NCI-H146 treated with DMSO at 0.1 percent for 48 hours (cell line): ENCODE measurements around the gene PIGM.
"Not testable (repeated sequence)": the region's sequence is repeated elsewhere in the genome, so short reads cannot be mapped to it uniquely, and the experiment has no call there.

Experiments
- DNase-seq: peaks from one replicate; lab custom pipeline; 2025; ENCODE audit not compliant: unreplicated experiment; lab: John Stamatoyannopoulos, UW

PIGM gene

DNA sequence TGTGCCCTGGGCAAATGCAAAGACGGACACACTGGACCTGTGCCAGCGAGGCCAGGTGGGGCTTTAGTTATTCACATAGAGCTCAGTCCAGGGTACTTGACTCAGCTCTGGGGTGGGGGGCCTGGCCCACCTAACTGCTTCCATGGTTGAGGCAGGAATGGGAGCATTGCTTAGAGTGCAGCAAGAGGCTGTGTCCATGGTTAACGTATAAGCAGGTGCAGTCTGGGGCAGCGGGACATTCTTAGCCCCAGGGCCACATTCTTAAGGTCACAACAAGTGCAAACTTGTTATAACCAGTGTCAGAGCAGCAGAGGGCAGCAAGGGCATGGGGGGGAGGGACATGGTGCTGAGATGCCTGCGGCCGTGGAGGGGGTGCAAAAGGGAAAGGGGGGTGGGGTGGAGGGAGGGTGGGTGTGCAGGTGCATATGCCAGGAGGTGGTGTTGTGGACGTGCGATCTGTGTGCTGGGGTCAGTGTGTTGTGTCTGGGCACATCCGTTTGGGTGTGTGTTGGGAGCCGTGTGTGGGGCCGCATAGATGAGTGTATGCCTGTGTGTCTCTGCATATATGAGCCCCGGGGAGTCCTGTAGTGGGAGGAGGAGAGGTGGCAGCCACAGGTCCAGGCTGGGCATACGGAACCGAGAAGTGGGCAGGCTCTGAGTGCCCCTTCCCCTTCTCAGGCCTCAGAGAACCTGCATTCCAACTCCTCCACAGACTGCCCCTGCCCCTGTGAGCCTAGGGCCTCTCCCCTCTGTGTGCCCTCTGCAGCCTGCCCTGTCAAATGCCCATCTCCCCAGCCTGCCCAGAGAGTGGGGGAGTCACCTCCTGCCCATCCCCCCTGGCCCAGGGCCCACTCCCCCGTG, 29.8 kb upstream of the PIGM start:
- DNase-seq = no peak

DNA sequence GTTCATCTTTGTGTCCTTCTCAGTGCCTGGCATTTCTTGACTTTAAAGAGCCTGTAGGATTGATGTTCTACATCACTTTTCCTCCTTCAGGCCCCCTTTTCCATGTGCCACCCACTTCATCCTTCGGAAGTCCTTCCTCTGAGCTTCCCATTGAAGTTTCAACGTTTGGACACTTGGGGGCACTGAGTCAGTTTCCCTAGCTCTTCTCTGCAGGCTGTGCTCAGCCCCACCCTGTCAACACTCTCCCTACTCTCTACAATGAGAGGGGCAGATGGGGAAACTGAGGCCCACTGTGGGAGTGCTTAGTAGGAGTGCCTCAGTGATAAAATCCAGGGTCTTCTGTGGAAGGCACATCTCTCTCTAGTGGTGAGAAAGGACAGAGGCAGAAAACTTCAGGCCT, 26.3 kb upstream of the PIGM start:
- DNase-seq = no peak

GRCh38 chr1:160056648-160057169, 24.9 kb upstream of the PIGM start:
- no peak for DNase-seq

GRCh38 chr1:160053548-160054365, 22.0 kb upstream of the PIGM start:
- DNase-seq = no peak

DNA sequence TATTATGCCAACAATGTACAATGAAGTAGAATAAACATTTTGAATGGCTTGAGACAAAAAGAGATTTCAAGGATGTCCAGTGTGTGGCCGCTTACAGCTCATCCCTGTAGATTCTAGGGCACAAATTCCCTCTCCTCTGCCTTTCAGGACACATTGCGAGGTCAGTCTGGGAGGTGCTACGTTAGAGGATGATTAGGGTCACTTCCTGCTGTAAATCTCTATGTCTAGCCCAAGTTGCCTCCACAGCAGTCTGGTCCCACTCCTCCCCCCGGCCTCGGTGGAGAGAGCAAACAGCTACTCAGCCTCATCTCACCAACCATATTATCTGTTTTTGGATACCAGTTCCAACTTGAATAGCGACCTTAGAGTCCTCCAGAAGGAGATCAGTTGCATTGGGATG, 21.1 kb upstream of the PIGM start:
- DNase-seq = no peak

GRCh38 chr1:160050619-160051018, 18.8 kb upstream of the PIGM start:
- DNase-seq = no peak

- DNase-seq = not testable (repeated sequence)
Measured at GRCh38 chr1:160050182-160050581, 18.4 kb upstream of the PIGM start.

- no peak for DNase-seq
Measured at GRCh38 chr1:160049101-160049500, 17.3 kb upstream of the PIGM start.

GRCh38 chr1:160048335-160048734, 16.5 kb upstream of the PIGM start:
- no peak for DNase-seq

DNA sequence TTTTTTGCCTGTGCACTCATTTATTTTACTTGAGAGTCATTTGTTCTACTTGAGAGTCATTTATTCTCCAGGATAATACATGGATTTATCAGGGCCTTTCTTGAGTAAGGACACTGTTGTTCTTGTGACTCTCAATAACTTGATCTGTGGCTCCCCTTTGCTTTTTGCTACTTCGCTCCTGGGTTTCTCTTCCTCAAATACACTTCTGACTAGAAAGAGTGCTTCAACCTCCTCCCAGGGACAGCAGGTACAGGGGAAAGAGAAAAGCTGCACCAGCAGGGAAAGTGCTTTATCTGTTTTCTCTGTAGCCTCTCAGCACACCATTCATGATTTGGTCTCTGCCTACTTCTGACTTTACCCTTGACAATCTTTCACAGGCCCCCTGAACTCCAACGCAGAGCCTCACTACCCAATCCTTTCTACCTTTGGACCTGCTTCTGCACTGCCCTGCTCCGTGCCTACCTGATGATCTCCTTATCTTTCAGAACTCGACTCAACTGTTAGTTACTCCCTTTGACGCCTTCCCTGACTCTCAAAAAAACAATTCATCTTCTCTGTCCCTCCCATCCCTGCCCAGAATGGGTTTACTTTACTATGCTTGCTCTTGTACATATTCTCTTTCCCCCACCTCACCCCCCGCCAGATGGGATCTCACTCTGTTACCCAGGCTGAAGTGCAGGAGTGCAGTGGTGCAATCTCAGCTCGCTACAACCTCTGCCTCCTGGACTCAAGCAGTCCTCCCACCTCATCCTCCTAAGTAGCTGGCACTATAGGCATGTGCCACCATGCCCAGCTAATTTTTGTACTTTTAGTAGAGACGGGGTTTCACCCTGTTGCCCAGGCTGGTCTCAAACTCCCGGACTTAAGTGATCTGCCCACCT, 15.6 kb upstream of the PIGM start:
- no peak for DNase-seq

DNA sequence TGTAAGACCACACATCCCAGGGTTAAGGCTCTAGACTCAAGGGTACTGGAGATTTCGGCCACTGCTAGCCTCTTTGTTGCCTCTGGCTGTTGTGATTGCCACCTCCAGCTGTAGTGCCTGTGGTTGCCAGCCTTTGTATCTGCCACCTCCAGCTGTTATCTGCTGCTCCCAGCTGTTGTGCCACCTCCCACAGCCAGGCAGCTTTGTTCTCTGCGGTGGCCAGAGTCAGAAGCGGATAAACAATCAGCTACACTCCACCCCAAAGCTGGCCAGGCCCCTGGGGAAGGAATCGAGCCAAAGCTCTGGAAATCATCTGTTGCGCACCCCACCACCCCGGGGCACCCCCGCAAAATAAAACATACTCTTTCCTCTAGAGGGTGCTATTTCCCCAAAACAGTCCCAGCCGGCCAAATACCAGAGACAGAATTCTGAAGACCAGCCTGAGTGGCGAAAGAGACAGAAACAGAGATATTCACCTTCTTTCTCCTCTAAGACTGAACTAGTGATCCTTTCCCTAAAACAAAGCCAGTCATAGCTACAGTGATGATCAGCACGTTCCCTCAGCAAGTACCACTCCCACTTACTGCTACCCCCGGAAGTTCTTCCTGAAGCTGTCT, 14.8 kb upstream of the PIGM start:
- DNase-seq = no peak

GRCh38 chr1:160045653-160046052, 13.9 kb upstream of the PIGM start:
- DNase-seq = no peak

- no peak for DNase-seq
Measured at GRCh38 chr1:160043543-160043942, 11.8 kb upstream of the PIGM start.

GRCh38 chr1:160040476-160040875, 8.7 kb upstream of the PIGM start:
- no peak for DNase-seq

DNA sequence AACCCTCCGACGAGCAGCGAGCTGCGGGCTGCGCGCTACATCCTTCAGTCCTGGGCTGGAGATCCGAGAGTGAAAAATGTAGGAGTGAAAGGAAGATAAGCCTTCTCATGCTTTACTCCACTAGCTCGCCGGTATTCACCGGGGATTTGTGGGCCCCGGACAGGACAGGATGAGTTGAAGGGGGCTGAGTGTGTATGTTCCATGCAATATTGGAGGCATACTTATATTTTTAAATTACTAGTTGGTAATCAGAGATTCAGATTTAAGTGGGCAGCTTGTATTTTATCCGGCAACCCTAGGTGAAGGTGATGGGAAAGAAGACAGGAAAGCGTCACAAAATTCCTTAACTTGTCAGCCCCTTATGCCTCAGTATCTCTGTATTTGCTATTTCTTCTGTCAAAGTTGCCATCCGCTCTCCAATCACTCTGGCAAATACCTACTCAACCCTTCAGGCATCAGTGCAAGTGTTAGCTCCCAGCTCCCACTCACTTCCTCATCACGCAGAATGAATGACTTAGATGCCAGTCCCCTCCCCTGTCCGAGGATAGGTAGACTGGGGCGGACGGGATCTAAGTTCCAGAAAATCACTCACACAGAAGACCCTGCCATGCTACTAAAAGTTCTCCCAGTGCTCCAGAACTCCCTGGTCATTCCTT, 503 bp upstream of the PIGM start:
- no peak for DNase-seq

GRCh38 chr1:160030657-160031364, 979 bp downstream of the PIGM start:
- no peak for DNase-seq

DNA sequence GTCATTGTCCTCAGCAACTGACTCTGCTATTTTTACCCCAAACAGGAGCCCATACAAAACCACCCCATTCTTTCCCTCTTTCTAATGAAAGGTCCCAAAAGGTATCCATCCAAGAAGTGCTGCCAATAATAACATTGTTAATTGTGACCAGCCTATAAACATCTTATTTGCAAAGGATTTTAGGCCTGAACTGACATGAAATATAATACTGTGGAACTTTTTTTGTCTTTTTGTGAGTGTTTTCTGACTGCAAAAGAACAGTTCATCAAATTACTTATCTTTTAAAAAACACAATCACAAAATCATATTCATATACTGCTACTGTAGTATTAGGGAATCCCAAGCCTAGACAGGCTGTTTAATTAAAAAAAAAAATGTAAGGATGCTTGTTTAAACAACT, 3.4 kb downstream of the PIGM start:
- DNase-seq = no peak

DNA sequence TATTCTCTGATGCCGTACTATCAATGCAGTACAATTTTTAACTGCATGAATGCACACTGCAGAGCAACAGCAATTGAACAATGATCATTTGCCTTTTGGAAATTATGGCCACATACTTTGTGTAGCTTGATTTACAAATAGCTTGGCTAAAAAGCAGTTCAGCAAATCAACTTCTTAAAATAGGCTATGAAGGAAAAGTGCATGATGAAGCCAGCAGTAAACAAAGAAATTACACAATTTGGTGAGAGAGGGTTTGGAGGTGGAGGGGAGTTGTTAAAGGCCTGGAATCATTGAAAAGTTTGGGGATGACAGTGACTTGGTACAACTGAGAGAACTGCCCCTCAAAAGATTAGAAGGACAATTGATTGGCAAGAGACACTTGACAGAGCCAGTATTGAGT, 6.5 kb downstream of the PIGM start:
- no peak for DNase-seq

DNA sequence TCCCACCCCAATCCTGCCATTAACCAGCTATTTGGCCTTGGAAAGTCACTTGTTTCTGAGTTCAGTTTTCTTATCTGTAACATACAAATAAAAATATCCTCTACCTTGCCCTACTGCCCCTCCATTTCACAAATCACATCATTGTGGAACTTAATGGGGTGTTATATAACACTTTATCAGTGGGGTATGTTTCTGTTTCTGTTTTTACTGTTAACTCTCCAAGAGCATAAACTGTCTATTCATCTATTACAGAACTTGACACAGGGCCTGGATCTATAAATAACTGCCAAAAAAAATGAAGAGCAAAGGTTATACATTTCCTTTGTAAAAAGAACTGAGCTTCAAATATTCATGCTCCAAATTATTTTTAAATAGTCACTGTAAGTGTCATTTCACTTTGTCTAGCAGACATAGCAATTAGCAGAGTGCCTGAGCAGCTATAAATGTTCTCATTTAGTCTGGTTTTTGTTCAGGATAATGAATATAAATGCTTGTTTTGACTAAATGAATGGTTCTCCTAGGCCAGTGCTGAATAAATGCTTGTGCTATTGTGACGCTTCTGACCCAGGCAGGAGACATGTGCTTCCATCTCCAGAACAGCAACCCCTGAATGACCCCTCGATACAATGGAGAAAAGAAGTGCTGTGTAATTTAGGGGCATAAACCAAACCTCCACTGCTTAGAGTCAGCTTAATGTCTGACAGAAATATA, 7.4 kb downstream of the PIGM start:
- DNase-seq = no peak
